HG03039 (cell line): Measurements from ENCODE around the gene SAMSN1.

ENCODE experiments used
- ATAC-seq: cut with Tn5 transposase; IDR thresholded peaks from one replicate; pipeline ENCODE4 v1.9.1; 2021; ENCODE audit warnings: mild to moderate bottlenecking, moderate library complexity; ENCODE audit not compliant: unreplicated experiment

Gene SAMSN1

GRCh38 chr21:14451546-14451945 is 94.6 kb downstream of the SAMSN1 start:
- ATAC-seq = no peak

GRCh38 chr21:14448784-14449183 is 97.3 kb downstream of the SAMSN1 start:
- no peak for ATAC-seq

- no peak for ATAC-seq
These were observed 107.9 kb downstream of the SAMSN1 start for GRCh38 chr21:14438211-14438610.

- ATAC-seq = no peak
These were observed 110.7 kb downstream of the SAMSN1 start for GRCh38 chr21:14435423-14435822.
